Activated T-cell treated with anti-CD3 and anti-CD28 coated beads for 4 hours (primary cell): ENCODE data around the gene TLCD1.

Experiments used
- DNase-seq: peaks from one replicate; pipeline ENCODE4 v3.0.0-alpha.2; 2020

Gene TLCD1

GRCh38 chr17:28675490-28675889 lies 50.5 kb downstream of the TLCD1 start:
- no peak for DNase-seq
